Mucosa of descending colon (tissue), 3 donors: ENCODE measurements around the gene SLC16A7. TPM values are rescaled to one million over a fixed set of nuclear protein-coding genes. Genes with fewer than 3 reads are reported as not detected.

ENCODE experiments used
- ATAC-seq: fragments of 200-7000 bp; cut with Tn5 transposase; one replicate; pipeline ENCODE4 v1.9.1; 2020; ENCODE audit warnings: mild to moderate bottlenecking, moderate library complexity
- DNase-seq, 3 donors: peaks; one replicate each; pipeline ENCODE4 v3.0.0-alpha.2; 2020
- H3K36me3 ChIP-seq: fragments of 200-600 bp; one replicate; pipeline ENCODE4 v1.8.0; 2021; ENCODE audit warnings: low read depth, mild to moderate bottlenecking
- H3K4me1 ChIP-seq: fragments of 200-600 bp; one replicate; pipeline ENCODE4 v1.8.0; 2021; ENCODE audit warnings: low read depth, mild to moderate bottlenecking
- H3K4me3 ChIP-seq: fragments of 200-600 bp; one replicate; pipeline ENCODE4 v1.8.0; 2021; ENCODE audit warnings: mild to moderate bottlenecking
- H3K9me3 ChIP-seq: fragments of 200-600 bp; one replicate; pipeline ENCODE4 v1.8.0; 2021; ENCODE audit warnings: mild to moderate bottlenecking
- CTCF ChIP-seq: fragments of 200-600 bp; IDR thresholded peaks from one replicate; pipeline ENCODE4 v1.8.0; 2022; ENCODE audit warnings: antibody characterized with exemption, mild to moderate bottlenecking
- intact Hi-C, 2 donors: fragments of 100-400 bp; cut with DNase I in 1 of 2; cut with micrococcal nuclease in 1 of 2; formaldehyde crosslinking; loops; one replicate each; pipeline versions ENCODE4 v1.11.0 to v1.11.1; 2022; cut with DNase I, micrococcal nuclease
- total RNA-seq, 3 donors: library from RNA; stranded (reverse); fragmentation: NEBNext Ultra II Directional in 2 of 3; extraction: Animal tissue kit (Norgen Biotek cat#: 25700) in 2 of 3; gene quantifications; one replicate each; pipeline versions ENCODE4 v1.2.1 to v1.2.4, GENCODE V29; 2021 to 2023
- donor health status: DM: no; HTN: no; CAD: no; lungs with moderate emphysema.
- donor health status: DM: no; HTN: no; CAD: no.
- donor health status: DM: no; HTN: yes; CAD: no.

The SLC16A7 gene
- total RNA-seq, 3 donors from 2014 or later, result 8.6 to 10.8 (median 9.0) TPM

- intact Hi-C loops, result no loop called here
- H3K4me1 ChIP-seq, result no peaks in the 10 kb centered on the region
- no peaks in the 10 kb centered on the region for H3K36me3 ChIP-seq
- no peak overlapping the region for H3K4me3 ChIP-seq
- no peak for TF ChIP-seq CTCF
- DNase-seq, result no peak
- no peaks in the 10 kb centered on the region for H3K9me3 ChIP-seq
- no peak for ATAC-seq
Measured at GRCh38 chr12:59643550-59643949, 47.7 kb downstream of the SLC16A7 start.

- DNase-seq, result no peak
- Histone ChIP-seq H3K4me1 (no peaks in the 10 kb centered on the region), H3K9me3 (no peaks in the 10 kb centered on the region), H3K4me3 (no peak overlapping the region), H3K36me3 (no peaks in the 10 kb centered on the region)
- ATAC-seq, result no peak
- no peak for TF ChIP-seq CTCF
- intact Hi-C loops, result no loop called here
Measured at GRCh38 chr12:59645242-59645641, 49.4 kb downstream of the SLC16A7 start.

GRCh38 chr12:59646636-59647035, 50.8 kb downstream of the SLC16A7 start:
- ATAC-seq (no peak), DNase-seq (no peak)
- Histone ChIP-seq H3K4me3 (no peak overlapping the region), H3K36me3 (no peaks in the 10 kb centered on the region), H3K4me1 (no peaks in the 10 kb centered on the region), H3K9me3 (no peaks in the 10 kb centered on the region)
- TF ChIP-seq CTCF, result no peak
- intact Hi-C loops, result no loop called here

- ATAC-seq, result no peak
Measured at GRCh38 chr12:59649203-59649602, 53.4 kb downstream of the SLC16A7 start.

GRCh38 chr12:59650588-59651228, 54.9 kb downstream of the SLC16A7 start:
- H3K9me3 ChIP-seq, result no peaks in the 10 kb centered on the region
- H3K36me3 ChIP-seq, result no peaks in the 10 kb centered on the region
- H3K4me1 ChIP-seq, result no peaks in the 10 kb centered on the region
- intact Hi-C loops, result no loop called here
- ATAC-seq, result peak; percentile 36
- no peak for TF ChIP-seq CTCF
- DNase-seq, result peak in 1 of 3 donors; percentile 26
- H3K4me3 ChIP-seq, result no peak overlapping the region

More at GRCh38 chr12:59649203-59649602, 53.4 kb downstream of the SLC16A7 start:
- no peaks in the 10 kb centered on the region for H3K9me3 ChIP-seq
- intact Hi-C loops, result no loop called here
- no peaks in the 10 kb centered on the region for H3K4me1 ChIP-seq
- no peaks in the 10 kb centered on the region for H3K36me3 ChIP-seq
- no peak for DNase-seq
- TF ChIP-seq CTCF, result no peak
- H3K4me3 ChIP-seq, result no peak overlapping the region
